H9 (cell line): Measurements from ENCODE around the gene USE1. TPM values are rescaled to one million over a fixed set of nuclear protein-coding genes. Genes with fewer than 3 reads are reported as not detected.
A peak's percentile ranks its signal among the peaks of the same experiment; 100 is the strongest.

Experiments
- DNase-seq: peaks from one replicate; pipeline ENCODE4 v3.0.0-alpha.2; 2017
- H2AFZ ChIP-seq: one replicate; pipeline ENCODE4 v1.6.1; 2013; ENCODE audit warnings: mild to moderate bottlenecking, low read length, control low read depth, moderate library complexity
- H2AK5ac ChIP-seq: 2 replicates; pipeline ENCODE4 v1.6.1; 2013; ENCODE audit warnings: low read length, control low read depth, mixed read lengths; ENCODE audit not compliant: insufficient read length
- H2BK120ac ChIP-seq: one replicate; pipeline ENCODE4 v1.6.1; 2013; ENCODE audit warnings: low read depth, mild to moderate bottlenecking, low read length, control low read depth, inconsistent platforms; ENCODE audit not compliant: poor library complexity, severe bottlenecking
- H2BK12ac ChIP-seq: 2 replicates; pipeline ENCODE4 v1.6.1; 2013; ENCODE audit warnings: low read length, control low read depth, mixed read lengths, low read depth; ENCODE audit not compliant: insufficient read length
- H2BK15ac ChIP-seq: 2 replicates; pipeline ENCODE4 v1.6.1; 2013; ENCODE audit warnings: low read depth, low read length, control low read depth
- H2BK20ac ChIP-seq: one replicate; pipeline ENCODE4 v1.6.1; 2013; ENCODE audit warnings: low read depth, mild to moderate bottlenecking, low read length, control low read depth, inconsistent platforms; ENCODE audit not compliant: poor library complexity, severe bottlenecking
- H2BK5ac ChIP-seq: 2 replicates; pipeline ENCODE4 v1.6.1; 2013; ENCODE audit warnings: low read length, control low read depth, mixed read lengths; ENCODE audit not compliant: insufficient read length
- H3K14ac ChIP-seq: 2 replicates; pipeline ENCODE4 v1.6.1; 2013; ENCODE audit warnings: low read length, control low read depth; ENCODE audit not compliant: insufficient read depth
- H3K18ac ChIP-seq: 2 replicates; pipeline ENCODE4 v1.6.1; 2013; ENCODE audit warnings: low read depth, mild to moderate bottlenecking, mixed read lengths, low read length, control low read depth; ENCODE audit not compliant: insufficient read length
- H3K23ac ChIP-seq: 2 replicates; pipeline ENCODE4 v1.6.1; 2013; ENCODE audit warnings: low read length, control low read depth, mixed read lengths, low read depth; ENCODE audit not compliant: insufficient read length
- H3K23me2 ChIP-seq: 2 replicates; pipeline ENCODE4 v1.6.1; 2013; ENCODE audit warnings: low read depth, mild to moderate bottlenecking, mixed read lengths, low read length, control low read depth; ENCODE audit not compliant: insufficient read length, poor library complexity, severe bottlenecking
- H3K27ac ChIP-seq: 2 replicates; pipeline ENCODE4 v1.5.1; 2013; ENCODE audit warnings: low read length, control low read depth, mixed read lengths, low read depth; ENCODE audit not compliant: insufficient read length
- H3K27me3 ChIP-seq: 2 replicates; pipeline ENCODE4 v1.6.1; 2013; ENCODE audit warnings: low read length, control low read depth, inconsistent platforms; ENCODE audit not compliant: insufficient read depth
- H3K4ac ChIP-seq: 2 replicates; pipeline ENCODE4 v1.6.1; 2013; ENCODE audit warnings: low read depth, mild to moderate bottlenecking, control low read depth, inconsistent platforms, low read length, moderate library complexity
- H3K4me1 ChIP-seq: 2 replicates; pipeline ENCODE4 v1.6.1; 2013; ENCODE audit warnings: low read length, control low read depth, inconsistent platforms; ENCODE audit not compliant: insufficient read depth
- H3K4me2 ChIP-seq: 2 replicates; pipeline ENCODE4 v1.6.1; 2013; ENCODE audit warnings: low read length, control low read depth, mixed read lengths; ENCODE audit not compliant: insufficient read length, insufficient read depth
- H3K56ac ChIP-seq: 2 replicates; pipeline ENCODE4 v1.6.1; 2013; ENCODE audit warnings: low read depth, mild to moderate bottlenecking, mixed read lengths, low read length, control low read depth; ENCODE audit not compliant: insufficient read length
- H3K79me1 ChIP-seq: 2 replicates; pipeline ENCODE4 v1.6.1; 2013; ENCODE audit warnings: low read depth, mild to moderate bottlenecking, moderate library complexity, low read length, control low read depth, inconsistent platforms; ENCODE audit not compliant: insufficient read depth, poor library complexity, severe bottlenecking
- H3K79me2 ChIP-seq: 2 replicates; pipeline ENCODE4 v1.6.1; 2013; ENCODE audit warnings: low read length, control low read depth, inconsistent platforms; ENCODE audit not compliant: insufficient read depth
- H3K9ac ChIP-seq: 2 replicates; pipeline ENCODE4 v1.6.1; 2013; ENCODE audit warnings: low read length, control low read depth, mixed read lengths; ENCODE audit not compliant: insufficient read length; ENCODE audit errors: extremely low read depth
- H3K9me3 ChIP-seq: one replicate; pipeline ENCODE4 v1.6.1; 2013; ENCODE audit warnings: low read depth, low read length, inconsistent platforms; ENCODE audit not compliant: control insufficient read depth
- H3T11ph ChIP-seq: one replicate; pipeline ENCODE4 v1.6.1; 2013; ENCODE audit warnings: mild to moderate bottlenecking, low read length, control low read depth, inconsistent platforms
- H4K20me1 ChIP-seq: one replicate; pipeline ENCODE4 v1.6.1; 2013; ENCODE audit not compliant: control insufficient read depth, insufficient read length, insufficient read depth
- H4K5ac ChIP-seq: 2 replicates; pipeline ENCODE4 v1.6.1; 2013; ENCODE audit warnings: low read depth, mild to moderate bottlenecking, mixed read lengths, low read length, control low read depth; ENCODE audit not compliant: insufficient read length
- H4K8ac ChIP-seq: replicated peaks from 2 replicates; pipeline ENCODE4 v1.6.1; 2013; ENCODE audit warnings: low read length, control low read depth, mixed read lengths, low read depth; ENCODE audit not compliant: insufficient read length
- H4K91ac ChIP-seq: 2 replicates; pipeline ENCODE4 v1.6.1; 2013; ENCODE audit warnings: low read depth, mild to moderate bottlenecking, moderate library complexity, mixed read lengths, low read length, control low read depth; ENCODE audit not compliant: insufficient read length
- H3K27ac Mint-ChIP-seq, 3 experiments: 2 replicates in 2 of 3; 3 replicates in 1 of 3; pipeline ENCODE4 v1.8.0; 2020 to 2021; ENCODE audit warnings: mixed read lengths in 3 of 3, mild to moderate bottlenecking in 1 of 3, moderate library complexity in 1 of 3
- H3K27me3 Mint-ChIP-seq: 2 replicates; pipeline ENCODE4 v1.8.0; 2021; ENCODE audit warnings: low read depth, mild to moderate bottlenecking, moderate library complexity, mixed read lengths
- H3K36me3 Mint-ChIP-seq, 3 experiments: 2 replicates in 2 of 3; 3 replicates in 1 of 3; pipeline ENCODE4 v1.8.0; 2020 to 2021; ENCODE audit warnings: low read depth in 3 of 3, mixed read lengths in 3 of 3; ENCODE audit not compliant: insufficient read depth in 1 of 3
- H3K4me1 Mint-ChIP-seq, 2 experiments: 2 replicates each; pipeline ENCODE4 v1.8.0; 2020; ENCODE audit warnings: mixed read lengths in 2 of 2
- H3K4me3 Mint-ChIP-seq, 2 experiments: 2 replicates in 1 of 2; 3 replicates in 1 of 2; pipeline ENCODE4 v1.8.0; 2020 to 2021; ENCODE audit warnings: mild to moderate bottlenecking in 2 of 2, mixed read lengths in 2 of 2, moderate library complexity in 1 of 2
- H3K9me3 Mint-ChIP-seq, 2 experiments: 2 replicates in 1 of 2; 3 replicates in 1 of 2; pipeline ENCODE4 v1.8.0; 2020; ENCODE audit warnings: mild to moderate bottlenecking in 2 of 2, mixed read lengths in 2 of 2, moderate library complexity in 1 of 2
- WGBS: extraction: QIAGEN DNeasy Blood & Tissue Kit; methylation state at CpG from one replicate; pipeline ENCODE4 v1.1.7; 2013; ENCODE audit warnings: missing lambda C conversion rate, low lambda C conversion rate, mixed read lengths; ENCODE audit not compliant: insufficient read length; ENCODE audit errors: extremely low coverage; 5-methylcytosine and 5-hydroxymethylcytosine counted together
- total RNA-seq: library from RNA; stranded (reverse); gene quantifications from 2 replicates; pipeline ENCODE4 v1.2.1, GENCODE V29; 2021
- TF ChIP-seq, protein P1 (sequence below): fragments of 200-600 bp; sonication (generic); conservative IDR thresholded peaks from 3 replicates; pipeline ENCODE4 v1.8.0; 2021; ENCODE audit warnings: antibody characterized with exemption, mild to moderate bottlenecking

Gene USE1
- total RNA-seq, 1 experiment from 2014 or later = 16.2 TPM

DNA sequence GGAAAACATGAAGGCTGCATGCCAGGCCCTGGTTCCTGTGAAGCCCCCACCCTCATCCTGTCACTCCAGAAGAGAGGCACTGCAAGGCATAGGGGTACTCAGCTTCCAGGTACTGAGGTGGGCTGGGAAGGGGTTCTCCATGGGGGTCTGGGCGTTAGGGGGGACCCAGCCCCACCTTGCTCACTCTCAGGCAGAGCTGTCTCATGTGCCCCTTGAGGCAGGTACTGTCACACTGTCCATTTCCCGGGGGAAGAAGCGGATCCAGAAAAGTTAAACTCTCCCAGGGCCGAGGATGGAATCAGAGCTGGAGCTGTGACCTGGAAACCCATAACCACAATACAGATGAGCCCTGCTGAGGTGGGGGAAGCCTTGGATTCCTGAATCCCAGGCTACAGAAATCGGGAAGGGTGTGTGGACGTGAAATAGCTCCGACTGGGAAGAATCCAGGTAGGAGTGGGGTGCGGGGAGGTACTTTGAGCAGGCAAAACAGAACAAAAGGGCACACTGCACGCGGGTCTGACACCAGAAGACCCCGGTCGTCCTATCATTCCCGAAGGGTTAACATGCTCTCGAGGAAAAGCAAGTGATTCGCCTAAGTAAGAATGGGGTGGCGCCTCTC is 540 bp upstream of the USE1 start:
- TF ChIP-seq, protein P1, sequence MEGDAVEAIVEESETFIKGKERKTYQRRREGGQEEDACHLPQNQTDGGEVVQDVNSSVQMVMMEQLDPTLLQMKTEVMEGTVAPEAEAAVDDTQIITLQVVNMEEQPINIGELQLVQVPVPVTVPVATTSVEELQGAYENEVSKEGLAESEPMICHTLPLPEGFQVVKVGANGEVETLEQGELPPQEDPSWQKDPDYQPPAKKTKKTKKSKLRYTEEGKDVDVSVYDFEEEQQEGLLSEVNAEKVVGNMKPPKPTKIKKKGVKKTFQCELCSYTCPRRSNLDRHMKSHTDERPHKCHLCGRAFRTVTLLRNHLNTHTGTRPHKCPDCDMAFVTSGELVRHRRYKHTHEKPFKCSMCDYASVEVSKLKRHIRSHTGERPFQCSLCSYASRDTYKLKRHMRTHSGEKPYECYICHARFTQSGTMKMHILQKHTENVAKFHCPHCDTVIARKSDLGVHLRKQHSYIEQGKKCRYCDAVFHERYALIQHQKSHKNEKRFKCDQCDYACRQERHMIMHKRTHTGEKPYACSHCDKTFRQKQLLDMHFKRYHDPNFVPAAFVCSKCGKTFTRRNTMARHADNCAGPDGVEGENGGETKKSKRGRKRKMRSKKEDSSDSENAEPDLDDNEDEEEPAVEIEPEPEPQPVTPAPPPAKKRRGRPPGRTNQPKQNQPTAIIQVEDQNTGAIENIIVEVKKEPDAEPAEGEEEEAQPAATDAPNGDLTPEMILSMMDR = no peak

More for the DNA sequence above, 540 bp upstream of the USE1 start:
- Histone ChIP-seq H4K8ac (peak overlapping the region; percentile 12), H2BK120ac (no peak overlapping the region), H2AFZ (no peak overlapping the region), H3K56ac (no peak overlapping the region), H3K4ac (peak overlapping the region; percentile 57), H3K79me2 (no peaks in the 10 kb centered on the region), H3K14ac (peak overlapping the region; percentile 95), H3K9me3 (no peaks in the 10 kb centered on the region), H2BK15ac (0 out of 2 replicates have a peak overlapping the region, but pooled peaks have one; percentile 4), H2BK5ac (peak overlapping the region; percentile 55), H3K18ac (peak overlapping the region; percentile 86), H3K79me1 (no peaks in the 10 kb centered on the region), H3K4me1 (no peaks in the 10 kb centered on the region; the same call in 1 of the 2 replicates), H4K91ac (peak overlapping the region; percentile 11), H3K23ac (no peak overlapping the region), H2BK20ac (no peak overlapping the region), H3T11ph (no peak overlapping the region), H3K27ac (peak overlapping the region; percentile 54), H2AK5ac (no peak overlapping the region), H3K27me3 (no peaks in the 10 kb centered on the region), H4K20me1 (no peaks in the 10 kb centered on the region), H3K4me2 (peak overlapping the region; percentile 82), H2BK12ac (peak overlapping the region; percentile 58), H4K5ac (peak overlapping the region; percentile 74), H3K23me2 (peaks cover 5% of the 10 kb centered on the region), H3K9ac (peak overlapping the region; percentile 90)
- no peak for DNase-seq
- no peaks in the 10 kb centered on the region for H3K27me3 Mint-ChIP-seq
- H3K4me3 Mint-ChIP-seq = peak overlapping the region; percentile 79 to 92
- WGBS = no CpG with 5 or more reads among the region's 16 CpGs
- H3K27ac Mint-ChIP-seq = peak overlapping the region; percentile 90 to 99 (median 98)
- peaks cover 7 to 20% of the 10 kb centered on the region in 2 experiments; a peak in 3 of 4 replicates for H3K4me1 Mint-ChIP-seq
- no peaks in the 10 kb centered on the region for H3K9me3 Mint-ChIP-seq
- H3K36me3 Mint-ChIP-seq = peaks cover 15 to 45% (median 38%) of the 10 kb centered on the region in 3 experiments
